T47D (cell line): ENCODE data around the gene C2orf81.

Source experiments
- DNase-seq, 2 experiments: peaks; one replicate each; pipeline versions ENCODE4 v3.0.0 to v3.0.0-alpha.2; 2011 to 2012; ENCODE audit warnings: low read depth in 1 of 2, low spot score in 1 of 2
- JUND ChIP-seq: IDR thresholded peaks from 2 replicates; pipeline ENCODE4 v1.6.1; 2012; ENCODE audit warnings: low read depth
- in situ Hi-C: cut with HindIII; loops from 2 replicates; pipeline ENCODE4 v1.10.0; 2016; ENCODE audit warnings: low sequenced_read_pairs, low pct_unique_long_range_greater_than_20kb

Gene C2orf81

GRCh38 chr2:74387346-74387745 lies 34.1 kb downstream of the C2orf81 start:
- no peak for TF ChIP-seq JUND
- no peak for DNase-seq
- in situ Hi-C loops, result no loop called here

DNA sequence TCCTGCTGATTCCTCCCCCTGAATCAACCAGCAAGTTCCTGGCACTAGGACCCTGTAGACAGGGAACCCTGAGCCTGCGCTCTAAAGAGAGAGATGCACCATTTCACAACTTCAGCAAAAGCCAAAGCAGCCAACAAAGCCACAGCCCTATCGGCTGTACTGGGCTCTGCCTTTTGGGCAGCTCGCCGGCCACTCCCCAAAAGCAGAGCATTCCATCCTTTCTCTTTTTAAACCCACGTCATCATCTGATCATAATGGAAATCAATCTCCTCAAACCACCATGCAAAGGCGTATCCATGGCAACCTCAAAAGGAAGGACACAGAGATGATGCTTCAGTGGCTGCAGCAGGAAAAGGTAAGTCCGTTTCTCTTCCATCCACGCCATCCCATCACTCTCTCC lies 36.0 kb downstream of the C2orf81 start:
- no peak for TF ChIP-seq JUND
- no peak for DNase-seq
- in situ Hi-C loops, result no loop called here

DNA sequence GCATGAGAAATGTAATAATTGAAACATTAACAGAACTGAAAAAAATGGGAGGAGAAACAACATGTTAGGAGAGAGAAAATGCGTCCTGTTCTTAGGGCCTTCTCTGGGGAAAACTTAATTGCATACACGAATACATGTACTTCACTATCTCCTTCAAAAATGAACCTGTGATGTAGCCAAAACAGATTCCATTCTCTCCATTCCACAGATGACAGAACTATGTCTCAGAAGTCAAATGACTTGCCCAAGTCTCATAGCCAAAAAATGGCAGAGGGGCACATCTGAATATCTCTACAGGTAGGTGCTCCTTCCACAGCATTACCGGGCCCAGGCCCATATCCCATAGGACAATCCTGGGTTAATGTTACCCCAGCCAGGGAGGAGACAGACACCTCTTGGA lies 37.4 kb downstream of the C2orf81 start:
- no peak for TF ChIP-seq JUND
- in situ Hi-C loops, result no loop called here
- no peak for DNase-seq

DNA sequence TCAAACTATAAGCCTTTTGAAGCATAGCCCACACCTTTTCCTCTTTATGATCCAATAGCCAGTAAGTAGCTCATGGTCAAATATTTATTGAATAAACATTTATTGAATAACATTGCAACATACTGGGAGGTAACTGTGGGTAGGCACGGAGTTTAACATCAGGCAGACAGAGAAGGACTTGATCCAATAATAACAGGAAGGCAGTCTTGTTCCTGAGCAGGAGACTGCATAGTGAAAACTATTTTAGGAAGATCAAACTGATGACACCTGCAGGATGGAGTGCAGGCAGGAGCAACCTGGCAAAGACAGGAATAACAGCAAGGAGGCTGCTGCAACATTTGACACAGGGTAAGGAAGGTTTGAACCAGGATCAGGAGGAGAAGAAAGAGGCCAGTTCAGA lies 38.2 kb downstream of the C2orf81 start:
- TF ChIP-seq JUND, result 0 out of 2 replicates have a peak, but pooled peaks have one; percentile 7
- in situ Hi-C loops, result no loop called here
- DNase-seq, result peak; percentile 58 to 85

DNA sequence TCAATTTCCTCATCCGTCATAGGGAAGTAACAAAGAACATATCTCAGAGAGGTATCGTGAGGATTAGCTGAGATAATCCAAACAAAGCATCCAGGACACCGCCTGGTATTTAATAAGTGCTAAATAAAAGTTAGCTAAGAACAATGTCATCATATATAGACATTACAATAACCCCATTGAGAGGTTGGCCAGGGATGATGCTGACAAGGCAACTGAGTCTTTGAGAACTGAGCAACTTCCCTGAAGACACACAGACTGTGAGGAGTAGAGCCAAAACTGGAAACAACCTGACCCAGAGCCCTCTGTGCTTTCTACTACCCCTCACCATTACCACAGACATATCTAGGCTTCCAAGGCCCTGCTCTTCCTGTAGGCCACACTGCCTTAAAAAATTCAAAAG lies 39.7 kb downstream of the C2orf81 start:
- TF ChIP-seq JUND, result no peak
- in situ Hi-C loops, result no loop called here
- DNase-seq, result no peak

DNA sequence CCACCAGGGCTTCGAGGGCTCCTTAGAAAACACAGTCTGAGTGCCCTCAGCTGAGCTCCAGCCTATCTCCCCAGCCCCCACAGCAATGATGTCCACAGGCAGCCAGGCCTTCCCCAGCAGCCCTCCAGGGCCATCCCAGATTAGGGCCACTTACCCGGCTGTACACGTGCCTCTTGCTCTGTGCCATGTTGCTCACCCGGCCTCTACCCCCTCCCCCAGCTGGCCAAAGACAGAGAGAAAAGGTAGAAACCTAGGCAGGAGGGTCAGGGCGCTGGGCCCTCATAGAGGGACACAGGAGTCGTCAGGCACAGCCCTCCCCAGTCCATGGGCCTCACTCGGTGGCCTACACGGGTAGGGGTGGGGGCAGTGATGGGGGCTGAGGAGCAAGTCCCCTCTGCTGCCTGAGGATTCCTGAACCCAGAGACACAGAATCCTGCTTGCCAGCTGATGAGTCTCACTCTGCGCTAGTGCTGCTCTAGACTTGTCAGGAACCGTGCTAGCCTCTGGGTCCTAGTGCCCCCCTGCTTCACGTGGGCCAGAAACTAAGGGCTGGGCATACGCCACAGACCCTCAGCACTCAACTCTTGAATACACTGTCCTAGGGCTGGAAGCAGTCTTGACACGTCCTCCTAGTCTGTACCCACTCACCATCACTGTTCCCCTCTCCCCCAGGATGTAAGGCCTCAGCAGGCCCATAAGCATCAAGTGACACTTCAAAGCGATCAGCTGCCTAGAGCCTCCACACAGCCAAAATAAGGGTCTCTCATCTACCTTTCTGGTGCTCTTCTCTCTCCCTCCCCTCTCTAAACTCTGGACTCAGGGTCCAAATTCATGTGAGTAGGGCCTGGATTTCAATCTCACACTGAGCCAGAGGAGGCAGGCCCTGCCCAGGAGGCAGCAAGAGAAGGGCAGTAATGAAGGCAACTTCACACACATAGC lies 41.3 kb downstream of the C2orf81 start, which contains the start of gene DCTN1:
Gene DCTN1, minus strand, starts transcription at position 461 of the 939 bp plus-strand sequence. Its CDS starts 274 bp downstream, at position 187.
- DNase-seq, result peak; percentile 33 to 45
- no peak for TF ChIP-seq JUND
- in situ Hi-C loops, result no loop called here

DNA sequence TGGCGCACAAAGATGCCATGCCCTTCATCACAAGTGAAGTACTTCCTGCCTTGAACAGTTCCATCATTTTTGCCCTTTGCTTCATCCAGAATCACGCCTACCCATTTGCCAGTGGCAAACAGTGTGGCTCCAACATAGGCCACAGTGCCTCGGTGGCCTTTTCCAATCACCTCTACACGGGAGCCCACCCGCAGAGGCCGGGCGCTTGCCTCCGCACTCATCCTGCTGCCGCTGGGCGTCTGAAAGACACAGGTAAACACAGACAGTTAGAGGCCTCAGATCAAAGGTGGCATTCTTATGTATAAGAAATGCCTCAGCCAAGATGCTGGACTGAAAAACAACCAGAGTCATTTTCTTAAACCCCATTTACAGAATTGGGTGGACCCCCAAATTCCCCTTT lies 43.4 kb downstream of the C2orf81 start:
- no peak for DNase-seq
- no peak for TF ChIP-seq JUND
- in situ Hi-C loops, result no loop called here

DNA sequence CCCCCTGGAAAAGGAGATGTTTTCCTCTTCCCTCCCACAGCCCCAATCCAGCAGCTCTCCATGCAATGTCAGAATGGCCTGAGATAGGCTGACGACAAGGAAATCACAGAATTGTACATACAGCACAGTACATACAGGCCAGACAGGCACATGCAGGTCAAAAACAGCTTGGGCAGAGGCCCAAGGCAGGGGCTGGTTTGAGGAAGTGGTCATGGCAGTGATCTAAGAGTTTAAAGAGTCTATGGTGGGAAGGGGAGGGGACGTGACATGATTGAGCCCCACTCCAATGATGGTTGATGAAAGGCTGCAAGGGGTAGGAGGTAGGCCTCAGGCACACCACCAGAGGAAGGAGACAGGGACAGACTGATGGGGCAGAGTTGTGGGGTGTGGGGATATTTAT lies 45.6 kb downstream of the C2orf81 start:
- no peak for DNase-seq
- in situ Hi-C loops, result no loop called here

GRCh38 chr2:74374509-74375205 lies 46.8 kb downstream of the C2orf81 start:
- no peak for TF ChIP-seq JUND
- DNase-seq, result peak in 1 of 2 experiments; percentile 5
- in situ Hi-C loops, result no loop called here

More for the DNA sequence above, 45.6 kb downstream of the C2orf81 start:
- TF ChIP-seq JUND, result no peak

DNA sequence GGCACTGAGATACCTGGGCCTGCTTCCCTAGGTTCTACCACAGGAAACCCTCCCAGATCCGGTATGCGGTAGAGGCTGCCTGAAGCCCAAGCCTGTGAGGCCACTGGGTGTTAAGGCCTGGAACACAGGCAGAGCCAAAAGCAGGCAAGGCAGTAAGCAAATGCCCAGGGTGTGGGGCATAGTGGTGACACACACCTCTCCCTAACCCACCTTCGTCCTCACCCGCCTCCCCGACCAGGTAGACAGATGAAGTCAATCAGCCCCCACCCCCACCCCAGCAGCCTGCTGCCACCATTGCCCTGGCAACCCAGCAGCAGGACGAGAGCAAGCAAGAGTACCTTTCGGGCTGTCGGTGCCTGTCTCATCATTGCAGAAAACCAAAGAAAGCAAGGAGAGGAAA lies 47.4 kb downstream of the C2orf81 start:
- in situ Hi-C loops, result no loop called here
- no peak for DNase-seq
- TF ChIP-seq JUND, result no peak

DNA sequence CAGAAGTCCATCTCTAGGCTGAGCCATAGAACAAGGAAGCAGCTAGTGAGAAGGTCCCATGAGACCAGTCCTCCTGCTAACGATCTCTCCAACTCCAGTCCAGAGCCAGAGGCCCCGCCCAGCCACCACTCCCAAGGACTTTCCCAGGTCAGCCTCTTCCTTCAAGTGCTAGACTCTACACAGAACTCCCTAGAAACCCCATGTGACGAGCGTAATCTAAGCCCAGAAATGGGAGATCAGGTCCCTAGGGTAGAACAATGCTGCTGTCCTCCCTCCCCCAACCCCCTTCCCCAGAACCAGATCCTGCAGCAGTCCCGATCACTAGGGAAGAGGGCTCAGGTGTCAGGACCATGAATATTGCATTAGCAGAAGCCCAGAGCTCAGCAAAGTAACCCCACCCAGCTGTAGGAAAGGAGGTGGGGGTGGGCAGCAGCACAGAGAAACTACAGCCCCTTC lies 48.2 kb downstream of the C2orf81 start:
- DNase-seq, result no peak
- in situ Hi-C loops, result no loop called here
- no peak for TF ChIP-seq JUND

GRCh38 chr2:74372674-74373073 lies 48.7 kb downstream of the C2orf81 start:
- TF ChIP-seq JUND, result no peak
- in situ Hi-C loops, result no loop called here
- no peak for DNase-seq

- no peak for TF ChIP-seq JUND
- in situ Hi-C loops, result no loop called here
- no peak for DNase-seq
These were observed 50.0 kb downstream of the C2orf81 start for GRCh38 chr2:74371421-74371820.
